OCI-LY7 (cell line): ENCODE measurements around the gene EPHA3.

Source experiments
- EZH2phosphoT487 ChIP-seq: fragments of 200-600 bp; sonication (generic); IDR thresholded peaks from 2 replicates; pipeline ENCODE4 v1.6.1; 2018; ENCODE audit warnings: low read depth, borderline replicate concordance, mild to moderate bottlenecking, mixed run types, antibody characterized with exemption, low read length, moderate library complexity, mixed read lengths
- TF ChIP-seq, protein P1 (sequence below): fragments of 200-600 bp; sonication (generic); conservative IDR thresholded peaks from 2 replicates; pipeline ENCODE4 v1.5.1; 2014; ENCODE audit warnings: mild to moderate bottlenecking, antibody characterized with exemption, low read length, moderate library complexity, mixed read lengths

DNA sequence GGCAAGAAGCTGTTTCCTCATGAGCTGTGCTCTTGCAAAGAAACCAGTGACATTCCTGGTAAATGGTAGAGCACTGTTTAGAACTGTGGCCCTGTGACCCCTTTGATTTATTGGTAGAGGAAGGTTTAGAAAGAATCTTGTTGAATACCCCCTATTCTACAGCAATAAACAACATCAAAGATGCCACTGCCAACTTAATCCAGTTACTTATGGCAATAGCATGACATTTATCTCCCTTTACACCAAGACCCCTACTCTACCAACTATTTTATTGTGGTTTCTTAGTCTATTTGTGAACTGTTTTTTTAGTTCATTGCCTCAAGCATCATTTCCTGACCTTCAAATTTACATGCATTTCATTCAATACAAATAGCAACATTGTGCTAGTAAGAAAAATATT, 288.6 kb downstream of the EPHA3 start:
- TF ChIP-seq, protein P1, sequence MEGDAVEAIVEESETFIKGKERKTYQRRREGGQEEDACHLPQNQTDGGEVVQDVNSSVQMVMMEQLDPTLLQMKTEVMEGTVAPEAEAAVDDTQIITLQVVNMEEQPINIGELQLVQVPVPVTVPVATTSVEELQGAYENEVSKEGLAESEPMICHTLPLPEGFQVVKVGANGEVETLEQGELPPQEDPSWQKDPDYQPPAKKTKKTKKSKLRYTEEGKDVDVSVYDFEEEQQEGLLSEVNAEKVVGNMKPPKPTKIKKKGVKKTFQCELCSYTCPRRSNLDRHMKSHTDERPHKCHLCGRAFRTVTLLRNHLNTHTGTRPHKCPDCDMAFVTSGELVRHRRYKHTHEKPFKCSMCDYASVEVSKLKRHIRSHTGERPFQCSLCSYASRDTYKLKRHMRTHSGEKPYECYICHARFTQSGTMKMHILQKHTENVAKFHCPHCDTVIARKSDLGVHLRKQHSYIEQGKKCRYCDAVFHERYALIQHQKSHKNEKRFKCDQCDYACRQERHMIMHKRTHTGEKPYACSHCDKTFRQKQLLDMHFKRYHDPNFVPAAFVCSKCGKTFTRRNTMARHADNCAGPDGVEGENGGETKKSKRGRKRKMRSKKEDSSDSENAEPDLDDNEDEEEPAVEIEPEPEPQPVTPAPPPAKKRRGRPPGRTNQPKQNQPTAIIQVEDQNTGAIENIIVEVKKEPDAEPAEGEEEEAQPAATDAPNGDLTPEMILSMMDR: no peak
- TF ChIP-seq EZH2phosphoT487: no peak
